ENCODE measurements around the gene RTN1. TPM values are rescaled to one million over a fixed set of nuclear protein-coding genes. Genes with fewer than 3 reads are reported as not detected.

The RTN1 gene
- total RNA-seq, 6 experiments from 2014 or later: 0.37 to 1.9 (median 0.53) TPM

- WGBS (ENCODE audit: insufficient coverage, low coverage, low lambda C conversion rate, missing lambda C conversion rate): 57% methylated on average over 5 of the region's 8 CpGs
- peak in 2 of 3 donors; percentile 30 to 62 for DNase-seq
- TF ChIP-seq, protein P1, sequence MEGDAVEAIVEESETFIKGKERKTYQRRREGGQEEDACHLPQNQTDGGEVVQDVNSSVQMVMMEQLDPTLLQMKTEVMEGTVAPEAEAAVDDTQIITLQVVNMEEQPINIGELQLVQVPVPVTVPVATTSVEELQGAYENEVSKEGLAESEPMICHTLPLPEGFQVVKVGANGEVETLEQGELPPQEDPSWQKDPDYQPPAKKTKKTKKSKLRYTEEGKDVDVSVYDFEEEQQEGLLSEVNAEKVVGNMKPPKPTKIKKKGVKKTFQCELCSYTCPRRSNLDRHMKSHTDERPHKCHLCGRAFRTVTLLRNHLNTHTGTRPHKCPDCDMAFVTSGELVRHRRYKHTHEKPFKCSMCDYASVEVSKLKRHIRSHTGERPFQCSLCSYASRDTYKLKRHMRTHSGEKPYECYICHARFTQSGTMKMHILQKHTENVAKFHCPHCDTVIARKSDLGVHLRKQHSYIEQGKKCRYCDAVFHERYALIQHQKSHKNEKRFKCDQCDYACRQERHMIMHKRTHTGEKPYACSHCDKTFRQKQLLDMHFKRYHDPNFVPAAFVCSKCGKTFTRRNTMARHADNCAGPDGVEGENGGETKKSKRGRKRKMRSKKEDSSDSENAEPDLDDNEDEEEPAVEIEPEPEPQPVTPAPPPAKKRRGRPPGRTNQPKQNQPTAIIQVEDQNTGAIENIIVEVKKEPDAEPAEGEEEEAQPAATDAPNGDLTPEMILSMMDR (IDR thresholded peaks at IDR 0.05): peak; percentile 55 to 71 (median 64)
- no peak for TF ChIP-seq POLR2A (IDR thresholded peaks at IDR 0.05)
Observed at GRCh38 chr14:59688224-59689170, 182.1 kb downstream of the RTN1 start.

DNA sequence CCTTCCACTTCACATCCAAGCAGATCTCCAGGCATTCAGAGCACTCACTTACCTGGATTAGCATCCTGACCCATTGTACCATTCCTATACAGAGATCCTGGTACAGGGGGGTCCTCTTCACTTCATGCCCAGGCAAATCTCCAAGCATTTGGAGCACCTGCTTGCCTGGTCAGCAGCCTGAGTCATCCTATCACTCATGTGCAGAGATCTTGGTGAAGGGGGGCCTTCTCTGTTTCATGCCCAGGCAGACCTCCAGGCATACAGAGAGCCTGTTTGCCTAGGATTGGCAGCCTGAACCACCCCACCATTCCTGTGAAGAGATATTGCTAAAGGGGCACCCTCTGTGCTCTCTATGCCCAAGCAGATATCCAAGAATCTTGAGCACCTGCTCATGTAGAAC is 182.9 kb downstream of the RTN1 start:
- Histone ChIP-seq H3K9me3 (no peaks in the 10 kb centered on the region), H3K36me3 (no peaks in the 10 kb centered on the region), H3K4me1 (no peaks in the 10 kb centered on the region), H3K4me3 (no peak overlapping the region), H3K27ac (no peak overlapping the region), H3K27me3 (no peaks in the 10 kb centered on the region)
- ATAC-seq: no peak
- TF ChIP-seq, protein P1 (IDR thresholded peaks at IDR 0.05): no peak
- TF ChIP-seq POLR2A (IDR thresholded peaks at IDR 0.05): no peak
- DNase-seq: no peak
- intact Hi-C loops (cut with DNase I): no loop called here

More at GRCh38 chr14:59688224-59689170, 182.1 kb downstream of the RTN1 start:
- Histone ChIP-seq H3K4me1 (no peaks in the 10 kb centered on the region), H3K4me3 (no peak overlapping the region), H3K9me3 (no peaks in the 10 kb centered on the region), H3K27ac (no peak overlapping the region), H3K27me3 (no peaks in the 10 kb centered on the region), H3K36me3 (no peaks in the 10 kb centered on the region)
- intact Hi-C loops (cut with DNase I): no loop called here
- ATAC-seq: peak; percentile 90 to 96 (median 96)

GRCh38 chr14:59679872-59680271 is 190.7 kb downstream of the RTN1 start:
- no peak for ATAC-seq
- TF ChIP-seq POLR2A (IDR thresholded peaks at IDR 0.05): no peak
- TF ChIP-seq, protein P1 (IDR thresholded peaks at IDR 0.05): no peak

DNA sequence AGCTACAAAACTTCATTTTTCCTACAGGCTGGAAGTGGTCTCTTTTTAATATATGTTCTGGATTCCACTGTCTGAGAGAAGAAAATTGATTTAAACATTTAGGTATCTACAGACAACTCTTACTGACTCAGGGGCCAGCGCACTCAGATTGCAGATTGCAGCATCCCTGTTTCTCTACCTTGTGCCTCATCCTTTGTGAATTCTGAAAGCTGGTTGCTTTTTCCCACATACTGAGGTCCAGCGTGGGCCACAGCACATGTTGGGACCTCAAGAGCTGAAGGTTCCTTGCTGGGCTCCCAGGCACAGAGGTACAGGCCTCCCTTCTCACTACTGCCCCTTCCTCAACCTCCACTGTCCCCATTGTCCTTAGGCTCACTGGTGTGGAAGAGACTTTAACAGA is 192.2 kb downstream of the RTN1 start:
- ATAC-seq: no peak

More at GRCh38 chr14:59679872-59680271, 190.7 kb downstream of the RTN1 start:
- no peaks in the 10 kb centered on the region for H3K27me3 ChIP-seq
- DNase-seq: no peak
- H3K4me3 ChIP-seq: no peak overlapping the region
- intact Hi-C loops (cut with DNase I): no loop called here
- no peaks in the 10 kb centered on the region for H3K9me3 ChIP-seq
- no peaks in the 10 kb centered on the region for H3K4me1 ChIP-seq
- H3K27ac ChIP-seq: no peak overlapping the region
- H3K36me3 ChIP-seq: no peaks in the 10 kb centered on the region

More for the DNA sequence above, 192.2 kb downstream of the RTN1 start:
- TF ChIP-seq, protein P1 (IDR thresholded peaks at IDR 0.05): no peak
- TF ChIP-seq POLR2A (IDR thresholded peaks at IDR 0.05): no peak
- Histone ChIP-seq H3K27ac (no peak overlapping the region), H3K36me3 (no peaks in the 10 kb centered on the region), H3K4me3 (no peak overlapping the region), H3K27me3 (no peaks in the 10 kb centered on the region), H3K9me3 (no peaks in the 10 kb centered on the region), H3K4me1 (no peaks in the 10 kb centered on the region)
- intact Hi-C loops (cut with DNase I): no loop called here
- no CpG with 5 or more reads among the region's 2 CpGs for WGBS (ENCODE audit: insufficient coverage, low coverage, low lambda C conversion rate, missing lambda C conversion rate)
- no peak for DNase-seq
